Measurements from ENCODE around the gene RPL3. TPM values are rescaled to one million over a fixed set of nuclear protein-coding genes. Genes with fewer than 3 reads are reported as not detected.

RPL3 gene
- polyA plus RNA-seq, 1 donor from 2014 or later: 1,527 TPM

DNA sequence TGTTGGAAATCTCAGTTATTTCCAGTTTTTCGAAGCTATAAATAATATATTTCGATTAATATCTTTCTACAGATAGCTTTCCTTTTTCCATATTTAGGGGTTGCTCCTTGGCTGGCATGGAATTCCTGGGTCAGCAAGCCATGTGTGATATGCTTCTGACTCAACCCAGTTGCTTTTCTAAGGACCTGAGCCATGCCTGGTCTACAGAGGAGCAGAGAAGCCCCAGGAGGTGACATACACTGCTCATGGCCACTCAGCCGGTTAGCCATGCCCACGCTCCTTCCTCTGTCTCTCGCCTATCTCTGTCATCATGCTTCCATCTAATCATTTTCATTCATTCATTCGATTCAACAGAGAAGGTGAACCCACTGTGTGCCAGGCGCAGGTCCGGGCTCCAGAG lies 51.4 kb downstream of the RPL3 start:
- Histone ChIP-seq H3F3A (ENCODE audit: insufficient read depth, low read length, poor library complexity, severe bottlenecking) (no peaks in the 10 kb centered on the region), H3K4me2 (ENCODE audit: low read length) (no peak overlapping the region)

DNA sequence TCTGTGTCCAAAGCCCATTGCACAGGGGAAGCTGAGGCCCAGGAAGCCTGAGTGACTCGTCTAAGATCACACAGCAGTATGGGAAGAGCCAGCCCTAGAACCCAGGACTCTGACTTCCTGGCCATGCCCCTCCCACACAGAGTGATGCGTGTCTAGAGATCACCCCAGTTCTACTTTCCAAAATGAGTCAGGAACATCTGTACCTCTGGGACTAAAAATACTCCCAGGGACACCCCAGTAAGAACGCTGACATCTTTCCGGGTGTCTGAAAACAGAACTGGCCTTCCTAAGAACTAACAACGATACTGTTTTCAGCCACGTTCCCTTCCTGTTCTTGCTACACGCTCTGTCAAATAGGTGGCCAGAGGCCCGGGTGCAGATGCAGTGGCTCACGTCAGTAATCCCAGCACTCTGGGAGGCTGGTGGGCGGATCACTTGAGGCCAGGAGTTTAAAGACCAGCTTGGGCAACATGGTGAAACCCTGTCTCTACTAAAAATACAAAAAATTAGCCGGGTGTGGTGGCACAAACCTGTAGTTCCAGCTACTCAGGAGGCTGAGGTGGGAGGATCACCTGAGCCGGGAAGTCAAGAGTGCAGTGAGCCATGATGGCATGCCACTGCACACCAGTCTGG lies 52.9 kb downstream of the RPL3 start:
- H2AFZ ChIP-seq (ENCODE audit: low read depth, low read length): no peak overlapping the region
- no peaks in the 10 kb centered on the region for H3F3A ChIP-seq (ENCODE audit: insufficient read depth, low read length, poor library complexity, severe bottlenecking)
- no peaks in the 10 kb centered on the region for H3K36me3 ChIP-seq (ENCODE audit: insufficient read depth, low read length)

More for the DNA sequence above, 51.4 kb downstream of the RPL3 start:
- Histone ChIP-seq H2AFZ (ENCODE audit: low read depth, low read length) (no peak overlapping the region), H3K4me3 (ENCODE audit: low read length) (no peak overlapping the region), H4K20me1 (ENCODE audit: insufficient read depth) (no peaks in the 10 kb centered on the region), H3K9me2 (ENCODE audit: insufficient read depth, low read length) (no peaks in the 10 kb centered on the region), H3K36me3 (ENCODE audit: insufficient read depth, low read length) (no peaks in the 10 kb centered on the region), H3K9ac (ENCODE audit: low read length) (no peak overlapping the region), H3K27ac (ENCODE audit: low read length) (no peak overlapping the region), H3K79me2 (replicated peaks; ENCODE audit: insufficient read depth, low read length) (no peaks in the 10 kb centered on the region), H3K27me3 (ENCODE audit: insufficient read depth, low read depth, low read length) (no peaks in the 10 kb centered on the region), H3K9me3 (ENCODE audit: low read length) (no peaks in the 10 kb centered on the region)
- TF ChIP-seq POLR2AphosphoS5 (IDR thresholded peaks at IDR 0.05) (no peak), MXI1 (conservative IDR thresholded peaks at IDR 0.05; ENCODE audit: poor library complexity, severe bottlenecking) (no peak), EZH2 (IDR thresholded peaks at IDR 0.05; ENCODE audit: borderline replicate concordance, insufficient read depth, low read length, poor library complexity, severe bottlenecking) (no peak), EP300 (conservative IDR thresholded peaks at IDR 0.05; ENCODE audit: poor library complexity, severe bottlenecking) (no peak), RAD21 (conservative IDR thresholded peaks at IDR 0.05) (no peak), SMC3 (conservative IDR thresholded peaks at IDR 0.05; ENCODE audit: poor library complexity) (no peak), TAF1 (IDR thresholded peaks at IDR 0.05; ENCODE audit: low read depth) (no peak)
- TF ChIP-seq, protein P1, sequence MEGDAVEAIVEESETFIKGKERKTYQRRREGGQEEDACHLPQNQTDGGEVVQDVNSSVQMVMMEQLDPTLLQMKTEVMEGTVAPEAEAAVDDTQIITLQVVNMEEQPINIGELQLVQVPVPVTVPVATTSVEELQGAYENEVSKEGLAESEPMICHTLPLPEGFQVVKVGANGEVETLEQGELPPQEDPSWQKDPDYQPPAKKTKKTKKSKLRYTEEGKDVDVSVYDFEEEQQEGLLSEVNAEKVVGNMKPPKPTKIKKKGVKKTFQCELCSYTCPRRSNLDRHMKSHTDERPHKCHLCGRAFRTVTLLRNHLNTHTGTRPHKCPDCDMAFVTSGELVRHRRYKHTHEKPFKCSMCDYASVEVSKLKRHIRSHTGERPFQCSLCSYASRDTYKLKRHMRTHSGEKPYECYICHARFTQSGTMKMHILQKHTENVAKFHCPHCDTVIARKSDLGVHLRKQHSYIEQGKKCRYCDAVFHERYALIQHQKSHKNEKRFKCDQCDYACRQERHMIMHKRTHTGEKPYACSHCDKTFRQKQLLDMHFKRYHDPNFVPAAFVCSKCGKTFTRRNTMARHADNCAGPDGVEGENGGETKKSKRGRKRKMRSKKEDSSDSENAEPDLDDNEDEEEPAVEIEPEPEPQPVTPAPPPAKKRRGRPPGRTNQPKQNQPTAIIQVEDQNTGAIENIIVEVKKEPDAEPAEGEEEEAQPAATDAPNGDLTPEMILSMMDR (IDR thresholded peaks at IDR 0.05; ENCODE audit: poor library complexity, severe bottlenecking): no peak
- TF ChIP-seq, protein P2, sequence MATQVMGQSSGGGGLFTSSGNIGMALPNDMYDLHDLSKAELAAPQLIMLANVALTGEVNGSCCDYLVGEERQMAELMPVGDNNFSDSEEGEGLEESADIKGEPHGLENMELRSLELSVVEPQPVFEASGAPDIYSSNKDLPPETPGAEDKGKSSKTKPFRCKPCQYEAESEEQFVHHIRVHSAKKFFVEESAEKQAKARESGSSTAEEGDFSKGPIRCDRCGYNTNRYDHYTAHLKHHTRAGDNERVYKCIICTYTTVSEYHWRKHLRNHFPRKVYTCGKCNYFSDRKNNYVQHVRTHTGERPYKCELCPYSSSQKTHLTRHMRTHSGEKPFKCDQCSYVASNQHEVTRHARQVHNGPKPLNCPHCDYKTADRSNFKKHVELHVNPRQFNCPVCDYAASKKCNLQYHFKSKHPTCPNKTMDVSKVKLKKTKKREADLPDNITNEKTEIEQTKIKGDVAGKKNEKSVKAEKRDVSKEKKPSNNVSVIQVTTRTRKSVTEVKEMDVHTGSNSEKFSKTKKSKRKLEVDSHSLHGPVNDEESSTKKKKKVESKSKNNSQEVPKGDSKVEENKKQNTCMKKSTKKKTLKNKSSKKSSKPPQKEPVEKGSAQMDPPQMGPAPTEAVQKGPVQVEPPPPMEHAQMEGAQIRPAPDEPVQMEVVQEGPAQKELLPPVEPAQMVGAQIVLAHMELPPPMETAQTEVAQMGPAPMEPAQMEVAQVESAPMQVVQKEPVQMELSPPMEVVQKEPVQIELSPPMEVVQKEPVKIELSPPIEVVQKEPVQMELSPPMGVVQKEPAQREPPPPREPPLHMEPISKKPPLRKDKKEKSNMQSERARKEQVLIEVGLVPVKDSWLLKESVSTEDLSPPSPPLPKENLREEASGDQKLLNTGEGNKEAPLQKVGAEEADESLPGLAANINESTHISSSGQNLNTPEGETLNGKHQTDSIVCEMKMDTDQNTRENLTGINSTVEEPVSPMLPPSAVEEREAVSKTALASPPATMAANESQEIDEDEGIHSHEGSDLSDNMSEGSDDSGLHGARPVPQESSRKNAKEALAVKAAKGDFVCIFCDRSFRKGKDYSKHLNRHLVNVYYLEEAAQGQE (IDR thresholded peaks at IDR 0.05; ENCODE audit: borderline replicate concordance): no peak

More for the DNA sequence above, 52.9 kb downstream of the RPL3 start:
- Histone ChIP-seq H3K27me3 (ENCODE audit: insufficient read depth, low read depth, low read length) (no peaks in the 10 kb centered on the region), H3K9me2 (ENCODE audit: insufficient read depth, low read length) (no peaks in the 10 kb centered on the region), H3K9me3 (ENCODE audit: low read length) (no peaks in the 10 kb centered on the region), H4K20me1 (ENCODE audit: insufficient read depth) (no peaks in the 10 kb centered on the region), H3K4me2 (ENCODE audit: low read length) (no peak overlapping the region), H3K4me3 (ENCODE audit: low read length) (no peak overlapping the region), H3K27ac (ENCODE audit: low read length) (no peak overlapping the region), H3K9ac (ENCODE audit: low read length) (no peak overlapping the region), H3K79me2 (replicated peaks; ENCODE audit: insufficient read depth, low read length) (no peaks in the 10 kb centered on the region)
- TF ChIP-seq RAD21 (conservative IDR thresholded peaks at IDR 0.05): no peak
- TF ChIP-seq, protein P2 (IDR thresholded peaks at IDR 0.05; ENCODE audit: borderline replicate concordance): no peak
